H1 (cell line): Measurements from ENCODE around the gene MS4A15.

ENCODE experiments used
- CTCF ChIP-seq, 3 experiments: IDR thresholded peaks; 1 replicate in 2 of 3; 2 replicates in 1 of 3; pipeline versions ENCODE4 v1.5.1 to v1.6.1; 2011; ENCODE audit warnings: low read length in 3 of 3, mild to moderate bottlenecking in 3 of 3, inconsistent platforms in 2 of 3, low read depth in 1 of 3, moderate library complexity in 1 of 3; ENCODE audit not compliant: insufficient read depth in 1 of 3; ENCODE audit errors: control extremely low read depth in 1 of 3
- HDAC6 ChIP-seq: IDR thresholded peaks from one replicate; pipeline ENCODE4 v1.7.1; 2012; ENCODE audit warnings: low read depth, mild to moderate bottlenecking, inconsistent platforms, low read length, moderate library complexity
- MAFK ChIP-seq: IDR thresholded peaks from 2 replicates; pipeline ENCODE4 v1.6.1; 2012; ENCODE audit warnings: low read depth, mild to moderate bottlenecking, improper control_type of control experiment, low read length
- SRF ChIP-seq: IDR thresholded peaks from 2 replicates; pipeline ENCODE4 v1.6.1; 2011; ENCODE audit warnings: mild to moderate bottlenecking, low read depth, low read length, moderate library complexity

GRCh38 chr11:60747359-60747873 lies 9.3 kb upstream of the MS4A15 start:
- TF ChIP-seq CTCF (IDR thresholded peaks at IDR 0.05; ENCODE audit: control extremely low read depth in 1 of 3, insufficient read depth in 1 of 3, low read depth in 1 of 3, low read length in 3 of 3) (no peak), SRF (no peak), MAFK (no peak), HDAC6 (no peak)
